ENCODE data around the gene FBN2. TPM values are rescaled to one million over a fixed set of nuclear protein-coding genes. Genes with fewer than 3 reads are reported as not detected.

FBN2 gene
- total RNA-seq, 1 donor from 2014 or later = 7.7 TPM

DNA sequence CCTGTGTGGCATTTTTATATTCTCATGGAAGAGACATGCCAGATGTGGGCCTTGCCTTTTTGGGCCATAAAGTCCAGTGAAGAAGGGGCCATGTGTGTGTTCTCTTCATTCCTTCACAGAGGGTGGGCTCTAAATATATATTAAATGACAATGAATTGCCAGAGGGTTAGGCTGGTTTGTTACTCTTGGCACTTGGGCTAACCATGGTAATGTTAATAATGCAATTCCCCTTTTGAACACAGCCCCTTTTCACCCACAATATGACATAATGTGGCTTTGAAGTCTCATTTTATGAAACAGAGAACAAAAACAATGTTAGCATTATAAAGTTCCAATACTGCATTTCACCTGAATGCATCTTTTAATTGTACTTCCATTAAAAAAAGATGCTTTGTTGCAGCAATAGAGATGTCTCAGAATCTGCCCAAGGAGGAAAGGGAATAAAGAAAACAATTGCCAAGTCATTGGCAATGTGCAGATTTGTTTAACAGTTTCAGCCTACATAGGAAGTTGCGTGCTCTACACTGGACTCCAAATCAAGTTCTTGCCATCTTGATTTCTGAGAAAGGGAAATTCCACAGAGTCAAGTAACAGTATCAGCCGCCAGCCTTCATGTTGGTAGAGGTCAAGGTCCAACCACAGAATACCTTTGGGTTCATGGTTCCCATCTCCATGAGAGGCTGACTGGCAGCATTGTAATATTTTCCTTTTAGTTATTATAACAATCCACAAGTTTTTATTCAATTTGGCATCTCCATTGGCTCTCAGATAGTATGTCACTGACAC, 312.6 kb downstream of the FBN2 start:
- FAIRE-seq (no peak), DNase-seq (ENCODE audit: low spot score in 2 of 2) (no peak)

DNA sequence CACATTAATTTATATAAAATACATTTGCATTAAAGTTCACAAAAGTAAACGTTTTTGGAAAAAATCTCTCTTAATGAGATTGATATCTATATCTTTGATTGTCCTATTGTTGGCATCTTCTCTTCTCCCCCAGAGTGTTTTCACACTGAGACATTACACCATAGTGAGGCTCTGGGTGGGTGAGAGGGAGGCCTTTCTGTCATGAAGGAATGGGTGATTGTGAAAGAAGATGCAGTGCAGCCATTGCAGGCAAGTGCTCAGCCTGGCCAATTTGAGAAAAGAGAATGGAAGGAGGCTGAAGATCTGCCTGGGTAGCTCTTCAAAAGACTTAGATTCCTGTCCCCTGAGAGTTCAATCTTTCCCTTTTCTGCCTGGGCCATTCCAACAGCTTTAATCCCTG, 313.7 kb downstream of the FBN2 start:
- FAIRE-seq = no peak
- DNase-seq (ENCODE audit: low spot score in 2 of 2) = no peak

DNA sequence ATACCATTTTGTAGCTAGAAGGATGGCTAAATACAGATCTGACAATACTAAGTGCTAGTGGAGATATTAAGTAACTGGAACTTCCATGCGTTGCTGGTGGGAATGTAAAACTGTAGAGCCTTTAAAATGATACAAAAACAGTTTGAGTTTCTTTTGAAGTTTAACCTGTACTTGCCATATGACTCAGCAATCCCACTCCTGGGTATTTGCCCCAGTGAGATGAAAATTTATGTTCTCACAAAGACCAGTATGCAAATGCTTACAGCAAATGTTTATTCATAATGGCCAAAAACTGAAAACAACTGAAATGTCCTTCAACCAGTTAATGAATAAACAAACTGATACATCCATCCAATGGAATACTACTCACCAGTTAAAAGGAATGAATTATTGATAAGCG, 317.2 kb downstream of the FBN2 start:
- no peak for DNase-seq (ENCODE audit: low spot score in 2 of 2)
- no peak for FAIRE-seq

DNA sequence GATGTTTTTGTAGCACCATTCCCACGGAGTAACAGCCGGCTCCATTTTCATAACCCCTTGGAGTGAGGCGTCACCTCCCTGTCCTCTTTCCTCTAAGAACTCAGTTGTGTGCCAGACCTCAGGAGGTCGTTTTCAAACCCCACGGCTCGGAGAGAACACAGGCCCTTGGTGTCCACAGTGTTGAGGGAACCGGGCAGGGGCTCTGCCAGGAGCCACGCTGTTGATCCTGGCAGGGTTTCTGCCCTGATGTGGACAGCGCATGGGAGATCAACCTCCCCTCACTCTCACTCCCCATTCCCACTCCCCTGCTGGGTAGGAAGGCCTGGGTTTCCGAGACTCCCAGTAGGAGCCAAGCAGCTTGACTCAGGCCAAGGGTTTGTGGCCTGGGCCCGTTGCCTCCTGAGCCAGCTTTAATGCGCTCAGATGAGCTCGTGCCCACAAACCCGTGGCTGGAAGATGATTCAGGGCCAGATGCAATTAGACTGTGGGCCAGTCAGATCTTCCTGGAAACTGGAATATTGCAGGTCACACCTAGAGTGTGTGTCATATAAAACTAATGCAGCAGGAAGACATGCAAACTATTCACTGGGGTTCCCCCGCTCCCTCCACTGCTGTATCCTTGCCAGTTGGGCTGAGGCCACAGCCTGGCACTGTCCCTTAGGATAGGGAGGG, 321.0 kb downstream of the FBN2 start:
- no peak for FAIRE-seq

DNA sequence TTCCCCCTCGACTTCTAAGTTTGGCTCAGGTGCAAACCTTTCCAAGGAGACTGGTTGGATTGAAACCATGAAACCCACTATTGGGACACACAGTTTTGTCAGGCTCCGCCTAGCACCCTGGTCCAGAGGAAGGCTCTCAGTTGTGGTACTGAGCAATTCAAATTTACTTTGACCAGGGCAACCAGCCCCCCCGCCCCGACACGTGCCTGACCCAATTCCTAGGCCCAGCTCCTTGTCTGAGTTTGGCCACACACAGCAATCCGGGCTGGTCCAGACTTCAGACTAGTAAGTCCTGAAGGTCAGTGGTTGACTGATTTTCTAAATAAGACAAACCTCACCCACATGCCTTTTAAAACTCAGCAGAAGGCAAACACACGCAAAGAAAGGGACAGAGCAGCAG, 321.8 kb downstream of the FBN2 start:
- no peak for DNase-seq (ENCODE audit: low spot score in 2 of 2)
- no peak for FAIRE-seq

More for the DNA sequence above, 321.0 kb downstream of the FBN2 start:
- no peak for DNase-seq (ENCODE audit: low spot score in 2 of 2)

DNA sequence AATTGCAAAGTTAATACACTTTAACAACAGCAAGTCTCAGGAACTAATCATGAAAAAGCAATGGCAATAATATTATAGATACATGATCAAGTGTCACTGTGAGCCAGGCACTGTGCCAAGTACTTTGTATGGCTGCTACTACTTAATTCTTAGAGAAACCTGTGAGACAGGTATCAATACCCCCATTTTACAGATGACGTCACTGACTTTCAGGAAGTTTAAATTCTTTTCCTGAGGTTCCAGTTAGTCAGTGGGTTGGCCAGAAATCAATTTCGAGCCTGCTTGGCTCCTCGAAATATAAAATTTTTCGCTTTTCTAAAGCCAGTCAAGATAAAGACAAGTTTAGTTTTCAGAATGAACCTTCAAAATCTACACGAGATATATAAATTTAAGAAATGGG, 324.2 kb downstream of the FBN2 start:
- FAIRE-seq (no peak), DNase-seq (ENCODE audit: low spot score in 2 of 2) (no peak)

DNA sequence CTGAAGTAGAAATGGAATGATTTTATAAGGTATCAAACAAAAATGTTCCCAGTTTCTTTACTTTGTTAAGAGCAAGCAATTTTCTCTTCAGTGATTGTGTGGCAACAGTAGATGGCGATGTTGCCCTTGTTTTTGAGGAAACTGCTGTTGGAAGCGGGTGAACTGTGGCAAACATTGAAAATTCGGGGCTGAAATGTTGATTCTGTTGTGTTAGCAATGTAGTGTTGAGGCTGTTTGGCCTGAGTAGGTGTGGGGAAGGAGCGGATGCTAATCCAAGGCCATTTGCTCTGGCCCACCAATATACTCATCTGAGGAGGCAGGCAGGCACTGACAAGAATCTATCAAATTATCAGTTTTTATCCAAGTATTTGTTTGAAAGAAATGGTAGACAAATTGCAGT, 324.7 kb downstream of the FBN2 start:
- FAIRE-seq (no peak), DNase-seq (ENCODE audit: low spot score in 2 of 2) (no peak)

DNA sequence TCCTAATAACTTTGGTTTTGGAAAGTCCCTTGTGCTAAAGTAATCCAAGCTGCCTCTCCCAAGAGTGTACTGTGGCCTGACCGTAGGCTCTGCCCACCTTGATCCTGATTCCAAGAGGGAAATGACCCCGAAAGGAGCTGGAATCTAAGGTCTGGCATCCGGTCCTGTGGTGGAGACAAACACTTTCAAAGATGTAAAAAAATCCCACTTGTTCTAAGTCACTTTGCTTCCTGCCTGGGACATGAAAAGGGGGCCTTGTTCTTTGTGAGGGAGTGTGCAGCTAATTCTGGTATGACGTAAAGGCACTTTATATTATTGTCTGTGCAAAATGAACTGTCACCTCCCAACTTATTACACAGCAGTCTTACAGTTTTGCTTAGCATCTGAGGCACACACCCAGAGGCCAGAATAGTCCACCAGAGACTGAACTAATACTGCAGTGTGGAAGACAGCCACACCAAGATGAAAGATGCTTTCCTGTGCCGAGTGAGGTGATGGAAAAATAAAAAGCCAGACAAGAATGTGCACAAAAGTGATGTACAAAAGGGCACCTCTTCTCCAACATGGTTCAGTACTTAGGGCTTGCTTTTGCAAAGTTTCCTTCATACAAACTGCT, 325.7 kb downstream of the FBN2 start:
- DNase-seq (ENCODE audit: low spot score in 2 of 2) = no peak

DNA sequence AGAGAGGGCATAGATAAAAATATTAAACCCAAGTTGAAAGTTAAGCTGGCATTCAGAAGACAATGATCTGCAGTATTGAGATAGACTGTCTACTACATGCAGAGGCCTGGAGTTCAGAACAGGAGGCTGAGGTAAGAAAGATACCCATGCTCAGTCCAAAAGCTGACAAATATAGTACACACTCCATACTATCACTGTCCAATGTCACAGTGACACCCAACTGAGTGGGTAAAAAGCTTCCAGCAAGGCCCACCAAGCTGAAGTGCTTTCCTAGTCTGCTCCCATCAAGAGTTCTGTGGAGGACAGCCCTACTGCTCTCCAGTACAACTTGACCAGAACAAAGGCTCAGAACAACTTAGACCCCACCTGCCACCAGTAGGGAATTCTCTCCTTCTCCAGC, 329.6 kb downstream of the FBN2 start:
- FAIRE-seq (no peak), DNase-seq (ENCODE audit: low spot score in 2 of 2) (no peak)

More for the DNA sequence above, 325.7 kb downstream of the FBN2 start:
- no peak for FAIRE-seq

Small RNAs within 50 kb of the gene (small RNA-seq; reads per million reads assigned to genes)
- not detected for gene RF00019
